22Rv1 (cell line): ENCODE data around the gene RAI1.
"Not testable (repeated sequence)": the region's sequence is repeated elsewhere in the genome, so short reads cannot be mapped to it uniquely, and the experiment has no call there.

Source experiments
- CTCF ChIP-seq: fragments of 450-650 bp; IDR thresholded peaks from 2 replicates; pipeline ENCODE4 v1.5.1; 2017; ENCODE audit warnings: mild to moderate bottlenecking
- ZFX ChIP-seq: fragments of 450-650 bp; IDR thresholded peaks from 2 replicates; pipeline ENCODE4 v1.6.1; 2017; ENCODE audit warnings: antibody characterized with exemption, borderline replicate concordance

GRCh38 chr17:17645148-17645547, 36.1 kb upstream of the RAI1 start:
- not testable (repeated sequence) for TF ChIP-seq CTCF, ZFX
